Femur (tissue), 1 donor: ENCODE measurements around the gene STPG4.
"Not testable (repeated sequence)": the region's sequence is repeated elsewhere in the genome, so short reads cannot be mapped to it uniquely, and the experiment has no call there.

Source experiments
- DNase-seq: peaks from one replicate; pipeline ENCODE4 v3.0.0-alpha.2; 2017

Gene STPG4

GRCh38 chr2:47155091-47155876, at the start of gene STPG4:
TSS of gene STPG4 (minus strand) at chr2:47155308. CDS start at chr2:47155251, 57 bp downstream.
- no peak for DNase-seq

- DNase-seq = no peak
Measured at GRCh38 chr2:47204691-47205090, 49.6 kb upstream of the STPG4 start.

GRCh38 chr2:47203995-47204394, 48.9 kb upstream of the STPG4 start:
- DNase-seq = no peak

- DNase-seq = no peak
Measured at GRCh38 chr2:47201224-47201623, 46.1 kb upstream of the STPG4 start.

GRCh38 chr2:47198985-47199451, 43.9 kb upstream of the STPG4 start:
- DNase-seq = no peak

- DNase-seq = no peak
Measured at GRCh38 chr2:47196499-47196898, 41.4 kb upstream of the STPG4 start.

- DNase-seq = no peak
Measured at GRCh38 chr2:47196046-47196445, 40.9 kb upstream of the STPG4 start.

GRCh38 chr2:47195148-47195547, 40.0 kb upstream of the STPG4 start:
- no peak for DNase-seq

- no peak for DNase-seq
Measured at GRCh38 chr2:47194410-47194809, 39.3 kb upstream of the STPG4 start.

- no peak for DNase-seq
Measured at GRCh38 chr2:47193607-47194006, 38.5 kb upstream of the STPG4 start.

- no peak for DNase-seq
Measured at GRCh38 chr2:47190188-47190881, 35.2 kb upstream of the STPG4 start.

GRCh38 chr2:47189635-47190034, 34.5 kb upstream of the STPG4 start:
- no peak for DNase-seq

- DNase-seq = no peak
Measured at GRCh38 chr2:47187069-47187468, 32.0 kb upstream of the STPG4 start.

- no peak for DNase-seq
Measured at GRCh38 chr2:47186351-47186750, 31.2 kb upstream of the STPG4 start.

GRCh38 chr2:47185098-47185497, 30.0 kb upstream of the STPG4 start:
- DNase-seq = not testable (repeated sequence)

GRCh38 chr2:47181176-47181575, 26.1 kb upstream of the STPG4 start:
- no peak for DNase-seq

- no peak for DNase-seq
Measured at GRCh38 chr2:47180531-47180930, 25.4 kb upstream of the STPG4 start.

GRCh38 chr2:47179388-47179787, 24.3 kb upstream of the STPG4 start:
- DNase-seq = no peak

- DNase-seq = no peak
Measured at GRCh38 chr2:47178341-47178740, 23.2 kb upstream of the STPG4 start.

- DNase-seq = no peak
Measured at GRCh38 chr2:47177043-47177565, 22.0 kb upstream of the STPG4 start.

GRCh38 chr2:47174733-47175361, 19.7 kb upstream of the STPG4 start:
- peak; percentile 64 for DNase-seq

- DNase-seq = no peak
Measured at GRCh38 chr2:47173986-47174732, 19.1 kb upstream of the STPG4 start.
